GM12892 (cell line): ENCODE results near the gene NOVA2.

Source experiments
- POLR2A ChIP-seq: IDR thresholded peaks from 2 replicates; pipeline ENCODE4 v1.6.1; 2011; ENCODE audit warnings: low read depth, low read length, control low read depth
- TAF1 ChIP-seq: IDR thresholded peaks from 2 replicates; pipeline ENCODE4 v1.6.1; 2011; ENCODE audit warnings: low read depth, mild to moderate bottlenecking, control low read depth, low read length, borderline replicate concordance

DNA sequence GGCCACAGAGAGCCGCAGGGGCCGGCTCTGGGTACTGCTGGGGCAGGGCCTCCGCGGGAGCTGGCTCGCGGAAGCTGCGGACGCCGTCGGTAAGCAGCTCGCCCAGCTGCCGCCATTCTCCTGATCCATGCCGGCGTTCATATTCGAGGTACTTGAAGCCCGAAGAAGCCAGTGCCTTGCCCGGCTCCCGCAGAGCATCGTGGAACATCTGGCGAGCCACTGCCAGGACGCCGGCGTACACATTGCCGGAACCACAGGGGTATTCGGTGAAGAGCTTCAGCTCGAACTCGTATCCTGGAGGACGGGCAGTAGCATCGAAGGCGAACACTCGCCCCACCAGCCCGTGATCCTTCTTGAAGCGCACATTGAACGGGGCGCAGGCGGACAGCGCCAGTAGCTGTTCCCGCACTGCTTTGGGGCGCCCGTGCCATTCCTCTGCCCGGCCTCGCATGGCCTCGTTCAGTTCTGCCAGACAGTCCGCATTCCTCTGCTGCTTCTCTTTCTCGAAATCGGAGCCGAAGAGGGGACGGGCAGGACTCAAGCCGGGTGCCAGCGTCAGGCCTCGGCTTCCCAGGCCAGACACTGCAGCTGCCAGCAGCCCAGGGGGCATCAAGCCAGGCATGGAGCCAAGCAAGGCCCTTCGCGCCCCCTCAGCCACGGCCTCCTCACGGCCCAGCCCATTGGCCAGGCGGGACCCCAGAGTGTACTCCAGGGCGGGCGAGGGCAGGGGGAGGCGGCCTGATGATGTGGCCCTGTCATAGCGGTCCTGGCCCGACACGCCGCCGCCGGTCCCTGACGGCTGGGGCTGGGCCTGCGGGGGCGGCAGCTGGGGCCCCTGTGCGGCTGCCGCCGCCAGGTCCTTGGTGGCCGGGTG is 88.7 kb downstream of the NOVA2 start:
- TF ChIP-seq TAF1: no peak
- no peak for TF ChIP-seq POLR2A
